MM.1S (cell line): Measurements from ENCODE around the gene EP400.

Experiments
- EZH2 ChIP-seq: fragments of 300-600 bp; sonication (generic); optimal IDR thresholded peaks from 2 replicates; pipeline ENCODE3; 2017; ENCODE audit warnings: low read depth, mild to moderate bottlenecking, antibody characterized with exemption, low read length, mixed read lengths
- TF ChIP-seq, protein P1 (sequence below): fragments of 300-600 bp; sonication (generic); IDR thresholded peaks from 2 replicates; pipeline ENCODE4 v1.5.1; 2016; ENCODE audit warnings: antibody characterized with exemption, low read length, mixed read lengths

DNA sequence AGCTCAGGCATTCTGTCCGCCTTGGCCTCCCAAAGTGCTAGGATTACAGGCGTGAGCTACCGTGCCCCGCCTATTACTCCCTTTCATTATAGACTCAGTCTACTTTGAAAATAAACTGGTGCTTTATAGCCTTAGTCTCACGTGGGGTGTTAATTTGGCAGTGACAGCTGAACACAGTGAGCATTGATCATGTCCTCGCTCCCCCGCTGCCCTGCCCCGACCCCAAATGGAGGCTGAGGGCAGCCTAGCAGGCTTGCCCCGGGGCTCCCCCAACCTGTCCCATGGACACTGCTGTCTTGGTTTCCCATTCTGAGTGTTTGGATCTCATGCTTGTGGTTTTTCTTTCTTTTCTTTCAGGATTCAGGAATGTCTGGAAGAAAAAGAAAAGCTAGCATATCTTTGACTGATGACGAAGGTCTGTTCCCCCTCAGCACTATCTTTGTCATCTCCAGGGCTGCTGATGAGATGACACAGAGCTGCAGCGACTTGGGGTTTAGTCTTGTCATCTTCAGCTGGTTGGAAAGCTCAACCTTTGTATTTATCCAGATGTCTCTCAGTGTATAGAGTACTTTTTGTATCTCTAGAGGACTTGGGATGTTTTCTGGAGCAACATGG is 42.2 kb downstream of the EP400 start:
- TF ChIP-seq, protein P1, sequence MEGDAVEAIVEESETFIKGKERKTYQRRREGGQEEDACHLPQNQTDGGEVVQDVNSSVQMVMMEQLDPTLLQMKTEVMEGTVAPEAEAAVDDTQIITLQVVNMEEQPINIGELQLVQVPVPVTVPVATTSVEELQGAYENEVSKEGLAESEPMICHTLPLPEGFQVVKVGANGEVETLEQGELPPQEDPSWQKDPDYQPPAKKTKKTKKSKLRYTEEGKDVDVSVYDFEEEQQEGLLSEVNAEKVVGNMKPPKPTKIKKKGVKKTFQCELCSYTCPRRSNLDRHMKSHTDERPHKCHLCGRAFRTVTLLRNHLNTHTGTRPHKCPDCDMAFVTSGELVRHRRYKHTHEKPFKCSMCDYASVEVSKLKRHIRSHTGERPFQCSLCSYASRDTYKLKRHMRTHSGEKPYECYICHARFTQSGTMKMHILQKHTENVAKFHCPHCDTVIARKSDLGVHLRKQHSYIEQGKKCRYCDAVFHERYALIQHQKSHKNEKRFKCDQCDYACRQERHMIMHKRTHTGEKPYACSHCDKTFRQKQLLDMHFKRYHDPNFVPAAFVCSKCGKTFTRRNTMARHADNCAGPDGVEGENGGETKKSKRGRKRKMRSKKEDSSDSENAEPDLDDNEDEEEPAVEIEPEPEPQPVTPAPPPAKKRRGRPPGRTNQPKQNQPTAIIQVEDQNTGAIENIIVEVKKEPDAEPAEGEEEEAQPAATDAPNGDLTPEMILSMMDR, result no peak
- no peak for TF ChIP-seq EZH2
